Natural killer cell (primary cell): Measurements from ENCODE around the gene STYXL1. TPM values are rescaled to one million over a fixed set of nuclear protein-coding genes. Genes with fewer than 3 reads are reported as not detected.
"Not testable (repeated sequence)": the region's sequence is repeated elsewhere in the genome, so short reads cannot be mapped to it uniquely, and the experiment has no call there.

Experiments
- ATAC-seq, 3 donors: fragments of 150-1000 bp in 2 of 3; fragments of 200-7000 bp in 1 of 3; cut with Tn5 transposase; 1 replicate in 1 of 3; 2 replicates in 2 of 3; pipeline ENCODE4 v1.10.0; 2021; ENCODE audit warnings: mild to moderate bottlenecking in 2 of 3, moderate library complexity in 2 of 3
- DNase-seq, 2 donors: peaks; one replicate each; pipeline versions ENCODE4 v3.0.0 to v3.0.0-alpha.2; 2013 to 2021; ENCODE audit warnings: mixed read lengths in 1 of 2
- H3K27ac ChIP-seq: one replicate; pipeline ENCODE4 v1.5.1; 2013; ENCODE audit warnings: mild to moderate bottlenecking, low read length
- H3K27me3 ChIP-seq: one replicate; pipeline ENCODE4 v1.6.1; 2013; ENCODE audit warnings: low read length; ENCODE audit not compliant: control insufficient read depth, insufficient read depth
- H3K36me3 ChIP-seq: one replicate; pipeline ENCODE4 v1.6.1; 2013; ENCODE audit warnings: low read length; ENCODE audit not compliant: control insufficient read depth, insufficient read depth
- H3K4me1 ChIP-seq: one replicate; pipeline ENCODE4 v1.6.1; 2013; ENCODE audit warnings: low read length; ENCODE audit not compliant: control insufficient read depth, insufficient read depth
- H3K4me3 ChIP-seq: one replicate; pipeline ENCODE4 v1.5.1; 2013; ENCODE audit warnings: low read length
- H3K9me3 ChIP-seq: one replicate; pipeline ENCODE4 v1.6.1; 2013; ENCODE audit warnings: low read length; ENCODE audit not compliant: control insufficient read depth, insufficient read depth
- H3K27ac Mint-ChIP-seq, 2 donors: one replicate each; pipeline ENCODE4 v1.8.0; 2022; ENCODE audit warnings: mild to moderate bottlenecking in 2 of 2, mixed read lengths in 2 of 2, moderate library complexity in 1 of 2
- H3K27me3 Mint-ChIP-seq, 2 donors: one replicate each; pipeline ENCODE4 v1.8.0; 2022; ENCODE audit warnings: low read depth in 2 of 2, mixed read lengths in 2 of 2
- H3K36me3 Mint-ChIP-seq: one replicate; pipeline ENCODE4 v1.8.0; 2022; ENCODE audit warnings: mixed read lengths
- H3K4me1 Mint-ChIP-seq, 2 donors: one replicate each; pipeline ENCODE4 v1.8.0; 2022; ENCODE audit warnings: mixed read lengths in 2 of 2
- H3K4me3 Mint-ChIP-seq: one replicate; pipeline ENCODE4 v1.8.0; 2022; ENCODE audit warnings: mild to moderate bottlenecking, moderate library complexity, mixed read lengths
- H3K9me3 Mint-ChIP-seq, 2 donors: one replicate each; pipeline ENCODE4 v1.8.0; 2022; ENCODE audit warnings: mixed read lengths in 2 of 2
- WGBS: methylation state at CpG from one replicate; pipeline ENCODE4 v1.1.7; 2013; ENCODE audit warnings: missing lambda C conversion rate; ENCODE audit not compliant: insufficient coverage; 5-methylcytosine and 5-hydroxymethylcytosine counted together
- intact Hi-C: fragments of 100-400 bp; cut with micrococcal nuclease; formaldehyde crosslinking; loops from one replicate; pipeline ENCODE4 v1.14.2; 2022
- total RNA-seq, 4 donors: library from RNA; stranded (reverse); fragments of 120-200 nt in 1 of 4; gene quantifications; one replicate each; pipeline versions ENCODE4 v1.2.3 to v1.2.4, GENCODE V29; 2013 to 2022
- TF ChIP-seq, protein P1 (sequence below): fragments of 200-600 bp; IDR thresholded peaks from one replicate; pipeline ENCODE4 v1.8.0; 2022; ENCODE audit warnings: antibody characterized with exemption

STYXL1 gene
- total RNA-seq, 3 donors from 2014 or later (not counting 1 experiment from before 2014, with no cell fraction given): 15.1 to 33.2 (median 18.8) TPM

DNA sequence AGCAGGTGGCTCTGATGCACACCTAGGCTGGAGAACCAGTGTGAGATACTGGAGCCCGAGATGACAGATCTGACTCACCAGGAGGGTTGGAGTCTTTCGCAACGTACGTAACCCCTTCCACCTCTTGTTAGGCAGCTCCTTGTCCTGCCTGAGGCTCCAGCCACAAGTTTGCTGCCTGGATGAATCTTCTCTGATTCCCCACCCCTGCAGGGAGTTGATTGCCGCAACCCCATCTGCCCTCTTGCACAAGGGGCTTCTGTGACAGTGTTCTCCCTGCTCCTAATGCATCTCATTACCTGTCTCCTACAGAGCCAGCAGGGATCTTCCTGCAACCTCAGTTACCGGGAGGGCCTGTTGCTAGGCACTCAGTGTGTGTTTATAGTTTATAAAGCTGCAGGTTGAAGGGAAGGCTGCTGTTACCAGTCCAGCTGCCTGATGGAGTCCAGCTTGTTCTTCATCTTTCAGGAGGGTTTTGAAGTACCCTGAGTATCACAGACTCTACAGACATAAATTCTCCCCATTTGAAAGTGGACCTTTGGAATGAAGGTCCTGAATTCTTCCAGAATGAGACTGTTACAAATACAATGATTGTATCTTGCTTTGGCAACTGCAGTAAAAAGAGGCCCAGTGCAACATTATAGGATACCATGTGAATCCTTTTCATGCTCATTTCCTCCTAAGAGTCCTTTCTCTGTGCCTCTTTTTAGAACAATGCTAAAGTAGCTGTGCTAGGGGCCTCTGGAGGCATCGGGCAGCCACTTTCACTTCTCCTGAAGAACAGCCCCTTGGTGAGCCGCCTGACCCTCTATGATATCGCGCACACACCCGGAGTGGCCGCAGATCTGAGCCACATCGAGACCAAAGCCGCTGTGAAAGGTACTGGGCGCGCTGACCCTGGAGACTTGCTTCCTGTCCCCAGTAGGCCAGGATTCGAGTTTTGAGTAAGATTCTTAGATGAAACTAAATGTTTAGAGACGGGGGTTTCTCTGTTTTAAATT is 6.6 kb upstream of the STYXL1 start:
- Histone ChIP-seq H3K27ac (no peak overlapping the region), H3K4me1 (peaks cover 8% of the 10 kb centered on the region), H3K27me3 (no peaks in the 10 kb centered on the region), H3K9me3 (no peaks in the 10 kb centered on the region), H3K36me3 (peaks cover 58% of the 10 kb centered on the region), H3K4me3 (no peak overlapping the region)
- Mint-ChIP-seq H3K9me3 (no peaks in the 10 kb centered on the region), H3K4me1 (peaks cover 22 to 31% of the 10 kb centered on the region in 2 donors), H3K36me3 (no peaks in the 10 kb centered on the region), H3K27me3 (no peaks in the 10 kb centered on the region), H3K27ac (no peak overlapping the region), H3K4me3 (no peak overlapping the region)
- intact Hi-C loops: no loop called here
- DNase-seq (no peak), ATAC-seq (no peak)
- TF ChIP-seq, protein P1, sequence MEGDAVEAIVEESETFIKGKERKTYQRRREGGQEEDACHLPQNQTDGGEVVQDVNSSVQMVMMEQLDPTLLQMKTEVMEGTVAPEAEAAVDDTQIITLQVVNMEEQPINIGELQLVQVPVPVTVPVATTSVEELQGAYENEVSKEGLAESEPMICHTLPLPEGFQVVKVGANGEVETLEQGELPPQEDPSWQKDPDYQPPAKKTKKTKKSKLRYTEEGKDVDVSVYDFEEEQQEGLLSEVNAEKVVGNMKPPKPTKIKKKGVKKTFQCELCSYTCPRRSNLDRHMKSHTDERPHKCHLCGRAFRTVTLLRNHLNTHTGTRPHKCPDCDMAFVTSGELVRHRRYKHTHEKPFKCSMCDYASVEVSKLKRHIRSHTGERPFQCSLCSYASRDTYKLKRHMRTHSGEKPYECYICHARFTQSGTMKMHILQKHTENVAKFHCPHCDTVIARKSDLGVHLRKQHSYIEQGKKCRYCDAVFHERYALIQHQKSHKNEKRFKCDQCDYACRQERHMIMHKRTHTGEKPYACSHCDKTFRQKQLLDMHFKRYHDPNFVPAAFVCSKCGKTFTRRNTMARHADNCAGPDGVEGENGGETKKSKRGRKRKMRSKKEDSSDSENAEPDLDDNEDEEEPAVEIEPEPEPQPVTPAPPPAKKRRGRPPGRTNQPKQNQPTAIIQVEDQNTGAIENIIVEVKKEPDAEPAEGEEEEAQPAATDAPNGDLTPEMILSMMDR: no peak
- WGBS: 93% methylated on average over 16 of the region's 18 CpGs

DNA sequence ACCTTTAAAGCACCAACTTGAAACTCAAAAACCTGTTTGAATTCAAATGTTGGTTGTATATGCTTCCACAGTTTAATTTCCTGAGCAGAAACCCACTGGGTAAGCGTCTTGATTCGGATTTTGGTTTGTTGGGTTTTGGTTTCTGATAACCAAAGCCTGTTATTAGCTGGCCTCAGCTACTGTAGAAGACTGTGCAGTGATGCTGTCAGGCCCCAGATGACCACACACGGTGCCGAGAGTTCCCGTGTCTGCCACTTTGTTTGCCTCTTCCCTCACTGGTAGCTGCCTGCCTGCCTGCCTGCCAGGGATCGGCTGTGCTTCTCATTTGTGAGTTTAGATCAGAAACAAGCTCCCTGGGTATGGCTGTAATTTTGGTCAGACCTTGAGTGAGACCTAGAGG is 5.7 kb upstream of the STYXL1 start:
- no peaks in the 10 kb centered on the region for H3K36me3 Mint-ChIP-seq
- TF ChIP-seq, protein P1: no peak
- H3K27ac ChIP-seq: no peak overlapping the region
- H3K27ac Mint-ChIP-seq: no peak overlapping the region
- H3K9me3 ChIP-seq: no peaks in the 10 kb centered on the region
- peaks cover 48% of the 10 kb centered on the region for H3K36me3 ChIP-seq
- H3K27me3 Mint-ChIP-seq: no peaks in the 10 kb centered on the region
- ATAC-seq (no peak), DNase-seq (no peak)
- no peak overlapping the region for H3K4me3 Mint-ChIP-seq
- intact Hi-C loops: no loop called here
- H3K27me3 ChIP-seq: no peaks in the 10 kb centered on the region
- H3K4me1 Mint-ChIP-seq: peaks cover 27 to 41% of the 10 kb centered on the region in 2 donors
- WGBS: 84% methylated on average over 6 of the region's 6 CpGs
- H3K4me1 ChIP-seq: peaks cover 16% of the 10 kb centered on the region
- no peaks in the 10 kb centered on the region for H3K9me3 Mint-ChIP-seq
- H3K4me3 ChIP-seq: no peak overlapping the region

DNA sequence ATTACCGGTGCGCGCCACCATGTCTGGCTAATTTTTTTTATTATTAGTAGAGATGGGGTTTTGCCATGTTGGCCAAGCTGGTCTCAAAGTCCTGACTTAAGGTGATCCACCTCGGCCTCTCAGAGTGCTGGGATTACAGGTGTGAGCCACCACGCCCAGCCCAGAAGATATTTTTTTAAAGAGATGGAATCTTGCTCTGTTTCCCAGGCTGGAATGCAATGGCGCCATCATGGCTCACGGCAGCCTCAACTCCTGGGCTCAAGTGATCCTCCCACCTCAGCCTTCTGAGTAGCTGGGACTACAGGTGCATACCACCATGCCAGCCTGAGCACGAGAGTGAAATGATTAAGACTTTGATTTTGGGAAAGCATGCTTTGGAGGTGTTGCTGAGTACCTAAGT is 4.9 kb upstream of the STYXL1 start:
- peaks cover 27 to 46% of the 10 kb centered on the region in 2 donors for H3K4me1 Mint-ChIP-seq
- not testable (repeated sequence) for ATAC-seq

DNA sequence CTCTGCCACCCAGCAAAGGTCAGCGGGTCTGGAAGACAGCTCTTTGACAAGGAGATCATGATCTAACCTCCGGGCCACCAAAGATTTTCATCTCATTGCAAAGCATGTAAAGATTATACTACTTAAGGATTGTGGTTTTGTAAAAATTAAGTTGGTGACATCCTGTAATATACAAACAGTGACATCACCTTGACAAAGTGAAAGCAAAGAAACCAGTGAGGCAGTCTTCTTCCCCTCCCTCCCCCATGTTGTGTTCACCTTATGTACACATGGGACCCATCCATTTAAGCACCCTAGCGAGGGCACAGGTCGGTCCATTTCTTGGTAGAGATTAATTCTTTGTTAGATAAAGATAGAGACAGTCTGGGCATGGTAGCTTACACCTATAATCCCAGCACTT is 4.0 kb upstream of the STYXL1 start:
- peaks cover 32% of the 10 kb centered on the region for H3K36me3 ChIP-seq
- intact Hi-C loops: no loop called here
- Mint-ChIP-seq H3K27ac (peak overlapping the region; percentile 76 to 87), H3K27me3 (no peaks in the 10 kb centered on the region), H3K9me3 (no peaks in the 10 kb centered on the region), H3K36me3 (no peaks in the 10 kb centered on the region), H3K4me1 (peaks cover 27 to 48% of the 10 kb centered on the region in 2 donors), H3K4me3 (no peak overlapping the region)
- no peaks in the 10 kb centered on the region for H3K27me3 ChIP-seq
- no peak for ATAC-seq
- no peak overlapping the region for H3K27ac ChIP-seq
- TF ChIP-seq, protein P1: no peak
- H3K4me3 ChIP-seq: no peak overlapping the region
- no peaks in the 10 kb centered on the region for H3K9me3 ChIP-seq
- peak in 1 of 2 donors; percentile 54 for DNase-seq
- WGBS: 86% methylated on average over 3 of the region's 4 CpGs
- peaks cover 25% of the 10 kb centered on the region for H3K4me1 ChIP-seq

More for the DNA sequence above, 4.9 kb upstream of the STYXL1 start:
- peak overlapping the region in 1 of 2 donors; percentile 87 for H3K27ac Mint-ChIP-seq
- H3K27me3 ChIP-seq, H3K4me3 Mint-ChIP-seq, H3K9me3 Mint-ChIP-seq, H3K36me3 Mint-ChIP-seq, H3K27me3 Mint-ChIP-seq, intact Hi-C loops, DNase-seq, H3K4me3 ChIP-seq, H3K9me3 ChIP-seq, H3K27ac ChIP-seq: not testable (repeated sequence)
- H3K4me1 ChIP-seq: peaks cover 19% of the 10 kb centered on the region
- 98% methylated on average over 8 of the region's 8 CpGs for WGBS
- H3K36me3 ChIP-seq: peaks cover 40% of the 10 kb centered on the region
